ENCODE data around the gene USO1. TPM values are rescaled to one million over a fixed set of nuclear protein-coding genes. Genes with fewer than 3 reads are reported as not detected.

The USO1 gene
- total and polyA plus RNA-seq, 2 of the 13 experiments (the other 11 are each of a cell fraction or from before 2014, with no cell fraction given) = 52.2 to 87.7 TPM

- TF ChIP-seq, protein P1, sequence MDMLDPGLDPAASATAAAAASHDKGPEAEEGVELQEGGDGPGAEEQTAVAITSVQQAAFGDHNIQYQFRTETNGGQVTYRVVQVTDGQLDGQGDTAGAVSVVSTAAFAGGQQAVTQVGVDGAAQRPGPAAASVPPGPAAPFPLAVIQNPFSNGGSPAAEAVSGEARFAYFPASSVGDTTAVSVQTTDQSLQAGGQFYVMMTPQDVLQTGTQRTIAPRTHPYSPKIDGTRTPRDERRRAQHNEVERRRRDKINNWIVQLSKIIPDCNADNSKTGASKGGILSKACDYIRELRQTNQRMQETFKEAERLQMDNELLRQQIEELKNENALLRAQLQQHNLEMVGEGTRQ (IDR thresholded peaks at IDR 0.05; ENCODE audit: low read depth, low read length) = peak; percentile 73
- TF ChIP-seq, protein P1 (CRISPR knock-in tag; IDR thresholded peaks at IDR 0.05; ENCODE audit: borderline replicate concordance) = peak; percentile 88; the same call in 1 of the 2 replicates
- peak; percentile 65; the same call in 1 of the 2 replicates for TF ChIP-seq BRF2 (CRISPR knock-in tag; IDR thresholded peaks at IDR 0.05)
- 0 out of 2 replicates have a peak, but pooled peaks have one; percentile 3 for TF ChIP-seq ZNF780A (CRISPR knock-in tag; IDR thresholded peaks at IDR 0.05)
- TF ChIP-seq CENPBD1 (CRISPR knock-in tag; IDR thresholded peaks at IDR 0.05; ENCODE audit: borderline replicate concordance, low read depth) = no peak
- TF ChIP-seq TOPORS (CRISPR knock-in tag; IDR thresholded peaks at IDR 0.05) = no peak
- 0 out of 2 replicates have a peak, but pooled peaks have one; percentile 47 for TF ChIP-seq KDM5B (CRISPR knock-in tag; IDR thresholded peaks at IDR 0.05; ENCODE audit: borderline replicate concordance)
- no peak for TF ChIP-seq MIER3 (CRISPR knock-in tag; IDR thresholded peaks at IDR 0.05; ENCODE audit: borderline replicate concordance)
- peak; percentile 85 for TF ChIP-seq NR2C2 (CRISPR knock-in tag; IDR thresholded peaks at IDR 0.05; ENCODE audit: borderline replicate concordance)
- TF ChIP-seq ZFP91 (CRISPR knock-in tag; IDR thresholded peaks at IDR 0.05; ENCODE audit: borderline replicate concordance) = peak; percentile 91; the same call in 1 of the 2 replicates
- TF ChIP-seq DNMT3B (CRISPR knock-in tag; conservative IDR thresholded peaks at IDR 0.05) = 0 out of 2 replicates have a peak, but pooled peaks have one; percentile 20
- TF ChIP-seq CBX2 (IDR thresholded peaks at IDR 0.05; ENCODE audit: low read depth, low read length) = no peak
- no peak for TF ChIP-seq CBX2 (CRISPR knock-in tag; IDR thresholded peaks at IDR 0.05; ENCODE audit: low read depth)
- TF ChIP-seq, protein P2, sequence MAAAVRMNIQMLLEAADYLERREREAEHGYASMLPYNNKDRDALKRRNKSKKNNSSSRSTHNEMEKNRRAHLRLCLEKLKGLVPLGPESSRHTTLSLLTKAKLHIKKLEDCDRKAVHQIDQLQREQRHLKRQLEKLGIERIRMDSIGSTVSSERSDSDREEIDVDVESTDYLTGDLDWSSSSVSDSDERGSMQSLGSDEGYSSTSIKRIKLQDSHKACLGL (CRISPR knock-in tag; IDR thresholded peaks at IDR 0.05) = peak; percentile 56; the same call in 1 of the 2 replicates
- TF ChIP-seq, protein P3, sequence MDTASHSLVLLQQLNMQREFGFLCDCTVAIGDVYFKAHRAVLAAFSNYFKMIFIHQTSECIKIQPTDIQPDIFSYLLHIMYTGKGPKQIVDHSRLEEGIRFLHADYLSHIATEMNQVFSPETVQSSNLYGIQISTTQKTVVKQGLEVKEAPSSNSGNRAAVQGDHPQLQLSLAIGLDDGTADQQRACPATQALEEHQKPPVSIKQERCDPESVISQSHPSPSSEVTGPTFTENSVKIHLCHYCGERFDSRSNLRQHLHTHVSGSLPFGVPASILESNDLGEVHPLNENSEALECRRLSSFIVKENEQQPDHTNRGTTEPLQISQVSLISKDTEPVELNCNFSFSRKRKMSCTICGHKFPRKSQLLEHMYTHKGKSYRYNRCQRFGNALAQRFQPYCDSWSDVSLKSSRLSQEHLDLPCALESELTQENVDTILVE (CRISPR knock-in tag; IDR thresholded peaks at IDR 0.05) = 0 out of 2 replicates have a peak, but pooled peaks have one; percentile 27
- TF ChIP-seq RNF2 (conservative IDR thresholded peaks at IDR 0.05; ENCODE audit: low read depth) = no peak; the same call in 1 of the 2 replicates
- TF ChIP-seq ZBTB7B (CRISPR knock-in tag; IDR thresholded peaks at IDR 0.05) = no peak
- TF ChIP-seq ZNF652 (CRISPR knock-in tag; IDR thresholded peaks at IDR 0.05; ENCODE audit: borderline replicate concordance, low read depth) = peak; percentile 70
- no peak; the same call in 1 of the 2 replicates for TF ChIP-seq ARHGAP35 (CRISPR knock-in tag; IDR thresholded peaks at IDR 0.05; ENCODE audit: borderline replicate concordance)
- peak; percentile 45 for TF ChIP-seq XRCC5 (optimal IDR thresholded peaks at IDR 0.05; ENCODE audit: low read length)
Observed at GRCh38 chr4:75724066-75724866, at the start of gene USO1 (continued).
